ENCODE data around the gene GHRL.

GRCh38 chr3:10338591-10339353 is 46.0 kb upstream of the GHRL start:
- no peak for TF ChIP-seq POLR2A (IDR thresholded peaks at IDR 0.05)
- TF ChIP-seq CTCF (IDR thresholded peaks at IDR 0.05), result no peak
- TF ChIP-seq EP300 (IDR thresholded peaks at IDR 0.05), result no peak
